Activated naive CD8-positive, alpha-beta T cell treated with anti-CD3 and anti-CD28 coated beads, Interleukin-2, amount 50 U/mL, for 24 hours (primary cell): ENCODE data around the gene NBAS.
"Not testable (repeated sequence)": the region's sequence is repeated elsewhere in the genome, so short reads cannot be mapped to it uniquely, and the experiment has no call there.

Experiments
- ATAC-seq: fragments of 150-1000 bp; cut with Tn5 transposase; one replicate; pipeline ENCODE4 v1.10.0; 2021
- DNase-seq: peaks from one replicate; pipeline ENCODE4 v3.0.0; 2021
- H3K27ac Mint-ChIP-seq: one replicate; pipeline ENCODE4 v1.8.0; 2021; ENCODE audit warnings: mild to moderate bottlenecking, mixed read lengths
- H3K27me3 Mint-ChIP-seq: one replicate; pipeline ENCODE4 v1.8.0; 2021; ENCODE audit warnings: mixed read lengths
- H3K36me3 Mint-ChIP-seq: one replicate; pipeline ENCODE4 v1.8.0; 2021; ENCODE audit warnings: low read depth, mixed read lengths
- H3K4me1 Mint-ChIP-seq: one replicate; pipeline ENCODE4 v1.8.0; 2021; ENCODE audit warnings: mixed read lengths
- H3K4me3 Mint-ChIP-seq: one replicate; pipeline ENCODE4 v1.8.0; 2021; ENCODE audit warnings: mild to moderate bottlenecking, moderate library complexity, mixed read lengths
- H3K9me3 Mint-ChIP-seq: one replicate; pipeline ENCODE4 v1.8.0; 2021; ENCODE audit warnings: mixed read lengths

NBAS gene

DNA sequence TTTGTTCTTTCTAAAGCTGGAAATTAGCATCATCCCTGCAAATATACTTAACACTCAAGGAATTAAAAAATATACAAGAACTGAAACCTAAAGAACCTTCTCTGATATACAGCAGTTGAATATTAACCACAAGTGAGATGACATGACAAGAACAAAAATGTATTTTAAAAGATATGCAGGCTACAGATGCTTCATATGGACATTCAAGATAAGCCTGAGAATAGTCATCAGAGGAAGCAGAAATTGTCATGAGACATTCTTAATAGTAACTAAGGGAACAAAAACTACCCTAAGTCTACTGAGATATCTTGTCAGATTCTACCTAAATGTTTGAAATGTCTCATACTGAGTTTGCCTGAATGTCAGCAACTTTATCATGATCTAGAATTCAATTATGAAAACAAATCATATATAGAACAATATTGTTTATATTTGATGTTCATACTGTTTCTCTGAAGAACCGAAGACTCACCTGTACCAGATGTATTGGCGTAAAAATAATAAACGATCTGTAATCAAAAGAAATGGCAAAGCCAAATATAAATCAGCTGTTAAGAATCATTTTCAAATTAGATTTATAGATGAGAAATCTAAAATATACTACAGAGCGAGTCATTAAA is 4.7 kb downstream of the NBAS start:
- Mint-ChIP-seq H3K27me3 (no peaks in the 10 kb centered on the region), H3K4me1 (peaks cover 23% of the 10 kb centered on the region), H3K9me3 (no peaks in the 10 kb centered on the region), H3K4me3 (no peak overlapping the region), H3K36me3 (peaks cover 10% of the 10 kb centered on the region), H3K27ac (no peak overlapping the region)
- no peak for DNase-seq
- no peak for ATAC-seq

DNA sequence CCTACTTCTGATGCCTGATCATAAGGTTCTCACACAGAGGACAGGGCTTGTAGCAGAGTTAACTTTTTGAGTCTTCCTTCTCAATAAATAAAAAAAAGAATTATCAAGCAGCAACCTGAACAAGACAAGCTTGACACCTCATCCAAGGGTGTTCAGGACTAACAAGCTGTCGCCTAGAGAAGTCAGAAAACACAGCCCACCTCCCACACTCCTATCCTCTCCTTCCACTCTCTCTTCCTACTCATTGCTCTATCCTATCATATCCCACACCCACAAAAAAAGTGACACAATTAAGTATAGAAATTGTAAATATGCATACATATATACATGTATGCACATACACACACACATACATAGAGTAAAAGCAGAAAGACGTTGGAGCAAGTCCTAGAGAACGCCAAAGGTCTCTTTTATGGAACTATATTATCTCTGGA is 5.4 kb downstream of the NBAS start:
- peaks cover 23% of the 10 kb centered on the region for H3K4me1 Mint-ChIP-seq
- ATAC-seq (no peak), DNase-seq (no peak)
- no peak overlapping the region for H3K27ac Mint-ChIP-seq
- no peaks in the 10 kb centered on the region for H3K27me3 Mint-ChIP-seq
- no peaks in the 10 kb centered on the region for H3K9me3 Mint-ChIP-seq
- no peak overlapping the region for H3K4me3 Mint-ChIP-seq
- peaks cover 10% of the 10 kb centered on the region for H3K36me3 Mint-ChIP-seq

DNA sequence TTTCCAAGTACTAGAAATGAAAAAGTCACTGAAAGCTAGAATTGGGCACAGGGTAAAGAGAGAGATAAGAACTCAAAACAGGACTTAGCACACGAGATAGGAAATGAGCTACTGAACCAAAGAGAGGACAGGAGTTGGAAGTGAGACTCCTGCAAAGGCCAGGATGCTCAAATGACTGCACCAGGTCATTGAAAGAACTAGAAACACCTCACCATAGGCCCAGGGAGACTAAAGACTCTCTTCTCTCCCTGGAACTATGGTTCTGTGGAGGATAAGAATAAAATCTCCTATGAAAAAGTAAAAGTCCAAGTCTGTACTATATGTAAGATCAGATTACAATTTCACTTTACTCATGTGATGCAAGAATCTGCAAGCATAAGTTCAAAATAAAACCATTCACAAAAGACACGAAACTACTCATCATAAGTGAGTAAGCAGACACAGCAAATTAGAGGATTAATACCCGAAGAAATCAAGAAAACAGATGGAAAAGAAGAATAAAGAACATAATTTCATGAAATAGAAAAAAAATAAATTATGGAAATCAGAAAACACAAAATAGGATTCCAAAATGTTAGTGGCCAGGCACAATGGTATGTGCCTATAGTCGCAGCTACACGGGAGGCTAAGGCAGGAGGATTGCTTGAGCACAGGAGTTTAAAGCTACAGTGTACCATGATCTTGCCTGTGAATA is 6.5 kb downstream of the NBAS start:
- Mint-ChIP-seq H3K4me1 (peaks cover 16% of the 10 kb centered on the region), H3K27ac (no peak overlapping the region), H3K36me3 (peaks cover 10% of the 10 kb centered on the region), H3K9me3 (no peaks in the 10 kb centered on the region), H3K27me3 (no peaks in the 10 kb centered on the region), H3K4me3 (no peak overlapping the region)
- no peak for ATAC-seq
- DNase-seq, result no peak

DNA sequence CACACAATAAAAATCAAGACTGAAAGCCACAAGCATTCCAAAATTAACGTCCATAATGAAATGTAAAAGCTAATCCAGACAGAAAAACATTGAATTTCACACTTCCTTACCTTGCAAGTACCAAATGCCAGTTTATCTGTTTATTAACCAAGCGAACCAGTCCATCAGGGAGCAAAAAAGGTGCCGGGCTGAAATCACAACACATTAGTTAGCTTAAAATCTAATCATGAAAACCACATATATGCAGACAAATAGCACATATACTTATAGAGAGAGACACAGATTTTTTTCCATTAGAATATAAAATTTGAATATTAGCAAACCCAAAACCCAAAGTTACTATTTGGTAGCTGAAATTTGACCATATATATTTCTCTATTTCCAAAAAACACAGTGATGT is 7.2 kb downstream of the NBAS start:
- H3K36me3 Mint-ChIP-seq, result peaks cover 14% of the 10 kb centered on the region

DNA sequence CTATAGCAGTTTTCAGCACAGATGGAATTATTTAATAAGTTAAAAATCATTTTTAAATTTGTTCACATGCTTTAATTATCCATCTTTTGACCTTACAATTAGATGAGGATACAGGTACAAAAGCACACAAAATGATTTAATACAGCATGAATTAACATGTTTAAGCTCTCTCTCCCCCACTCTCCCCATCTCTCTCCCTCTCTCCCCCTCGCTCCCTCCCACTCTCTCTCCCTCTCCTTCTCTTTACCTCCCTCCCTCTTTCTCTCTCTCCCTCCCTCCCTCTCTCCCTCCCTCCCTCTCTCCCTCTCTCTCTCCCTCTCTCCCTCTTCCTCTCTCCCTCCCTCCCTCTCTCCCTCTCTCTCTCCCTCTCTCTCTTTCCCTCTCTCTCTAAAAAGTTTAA is 7.6 kb downstream of the NBAS start:
- DNase-seq (no peak), ATAC-seq (no peak)
- Mint-ChIP-seq H3K9me3 (no peaks in the 10 kb centered on the region), H3K4me1 (peaks cover 7% of the 10 kb centered on the region), H3K4me3 (no peak overlapping the region), H3K27me3 (no peaks in the 10 kb centered on the region), H3K27ac (no peak overlapping the region), H3K36me3 (peaks cover 14% of the 10 kb centered on the region)

More for the DNA sequence above, 7.2 kb downstream of the NBAS start:
- DNase-seq (no peak), ATAC-seq (no peak)
- Mint-ChIP-seq H3K27ac (no peak overlapping the region), H3K4me1 (peaks cover 8% of the 10 kb centered on the region), H3K27me3 (no peaks in the 10 kb centered on the region), H3K4me3 (no peak overlapping the region), H3K9me3 (no peaks in the 10 kb centered on the region)

DNA sequence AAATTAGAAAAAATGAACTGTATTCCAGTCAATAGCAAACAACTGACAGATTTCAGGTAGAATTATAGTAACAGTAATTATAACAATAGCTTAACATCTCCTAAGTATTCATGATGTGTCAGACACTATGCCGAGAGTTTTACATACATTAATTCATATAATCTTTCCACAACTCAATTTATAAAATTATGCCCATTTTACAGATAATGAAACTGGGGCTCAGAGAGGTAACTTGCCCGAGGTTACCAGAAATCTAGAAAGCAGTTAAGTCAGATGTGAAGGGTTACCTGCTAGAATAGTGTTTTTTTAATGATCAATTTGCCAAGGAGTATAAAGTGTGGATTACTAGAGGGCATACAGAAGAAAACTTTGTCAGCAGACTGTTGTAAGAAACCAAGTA is 12.2 kb downstream of the NBAS start:
- Mint-ChIP-seq H3K9me3 (no peaks in the 10 kb centered on the region), H3K27ac (no peak overlapping the region), H3K4me1 (peaks cover 1% of the 10 kb centered on the region), H3K4me3 (no peak overlapping the region), H3K36me3 (peaks cover 11% of the 10 kb centered on the region), H3K27me3 (no peaks in the 10 kb centered on the region)
- no peak for ATAC-seq
- DNase-seq, result no peak

DNA sequence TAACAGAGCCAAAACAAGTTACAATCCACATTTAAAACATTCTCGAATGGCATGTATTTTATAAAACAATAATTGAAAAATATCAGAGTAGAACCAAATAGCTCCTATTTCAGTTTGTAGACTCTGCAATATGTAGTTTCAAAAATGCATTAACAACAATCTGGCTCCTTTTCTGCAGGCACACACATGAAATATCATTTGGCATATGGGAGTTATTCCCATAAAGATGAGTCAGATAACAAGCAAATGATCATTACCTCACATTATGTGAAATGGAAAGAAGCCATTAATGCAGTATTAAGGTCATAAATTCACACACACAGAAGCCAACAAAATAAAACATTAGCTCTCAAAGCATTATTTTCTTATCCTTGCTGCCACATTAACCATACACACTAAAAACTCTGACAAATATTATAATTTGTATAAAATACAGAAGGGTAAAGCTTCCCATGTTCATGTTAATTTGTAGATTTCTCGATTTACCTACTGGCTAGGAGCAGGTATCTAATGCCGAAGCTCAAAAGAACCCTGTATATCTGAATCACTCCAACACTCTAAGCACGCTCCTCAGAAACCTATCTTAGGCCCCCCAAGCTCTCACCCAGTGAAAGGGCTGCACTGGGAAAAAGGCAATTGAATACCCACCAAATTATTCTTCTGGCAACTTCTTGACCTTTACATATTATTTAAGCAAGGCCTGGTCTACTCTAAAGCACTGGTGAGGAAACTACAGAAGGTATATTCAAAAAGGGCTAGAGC is 13.8 kb downstream of the NBAS start:
- Mint-ChIP-seq H3K36me3 (peaks cover 8% of the 10 kb centered on the region), H3K4me3 (no peak overlapping the region), H3K9me3 (no peaks in the 10 kb centered on the region), H3K27ac (no peak overlapping the region), H3K4me1 (peaks cover 1% of the 10 kb centered on the region), H3K27me3 (no peaks in the 10 kb centered on the region)
- no peak for ATAC-seq
- DNase-seq, result no peak

DNA sequence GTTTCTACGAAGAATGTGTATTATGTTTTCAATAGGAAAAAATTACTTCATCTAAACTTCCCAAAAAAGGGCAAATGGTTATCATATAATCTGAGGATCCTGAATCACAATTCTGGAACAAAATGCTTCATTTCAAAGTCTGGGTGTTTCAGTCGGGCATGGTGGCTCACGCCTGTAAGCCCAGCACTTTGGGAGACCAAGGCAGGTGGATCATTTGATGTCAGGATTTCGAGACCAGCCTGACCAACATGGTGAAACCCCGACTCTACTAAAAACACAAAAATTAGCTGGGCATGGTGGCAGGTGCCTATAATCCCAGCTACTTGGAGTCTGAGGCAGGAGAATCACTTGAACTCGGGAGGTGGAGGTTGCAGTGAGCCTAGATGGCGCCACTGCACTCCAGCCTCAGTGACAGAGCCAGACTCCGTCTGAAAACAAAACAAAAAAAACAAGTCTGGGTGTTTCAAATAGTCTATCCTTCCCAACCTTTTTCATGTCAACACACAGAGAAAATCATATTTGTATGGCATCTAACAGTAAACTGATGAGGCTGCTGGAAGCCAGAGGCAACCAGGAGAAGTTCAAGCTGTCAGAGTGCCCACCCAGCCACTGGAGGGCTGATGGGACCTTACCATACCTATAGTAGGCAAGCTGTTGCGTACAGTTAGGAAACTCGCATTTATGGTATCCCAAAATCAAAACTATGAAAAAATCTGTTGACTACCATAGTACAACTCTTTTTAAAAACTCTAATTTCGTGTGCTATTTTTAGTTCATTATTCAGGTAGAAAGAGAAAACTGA is 14.6 kb downstream of the NBAS start:
- peaks cover 5% of the 10 kb centered on the region for H3K36me3 Mint-ChIP-seq
- no peak for DNase-seq
- H3K9me3 Mint-ChIP-seq, result no peaks in the 10 kb centered on the region
- no peak for ATAC-seq
- H3K4me3 Mint-ChIP-seq, result no peak overlapping the region
- H3K27me3 Mint-ChIP-seq, result no peaks in the 10 kb centered on the region
- H3K27ac Mint-ChIP-seq, result no peak overlapping the region
- H3K4me1 Mint-ChIP-seq, result peaks cover 1% of the 10 kb centered on the region

DNA sequence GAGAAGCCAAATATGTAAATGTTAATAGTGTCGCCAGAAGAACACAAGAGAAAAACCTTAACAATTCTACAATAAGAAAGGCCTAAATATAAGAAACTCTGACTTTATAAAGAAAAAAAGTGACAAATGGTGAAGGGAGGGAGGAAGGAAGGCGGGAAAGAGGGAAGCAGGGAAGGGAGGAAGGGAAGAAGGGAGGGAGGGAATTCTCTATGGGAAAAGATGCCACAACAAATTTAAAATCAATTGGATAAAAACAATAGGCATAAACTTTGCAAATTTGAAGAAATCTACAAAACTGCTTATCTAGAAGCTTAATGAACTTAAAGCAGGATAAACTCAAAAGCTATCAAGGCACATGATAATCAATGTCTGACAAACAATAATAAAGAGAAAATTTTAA is 16.9 kb downstream of the NBAS start:
- Mint-ChIP-seq H3K4me1 (peaks cover 7% of the 10 kb centered on the region), H3K27me3 (no peaks in the 10 kb centered on the region), H3K4me3 (no peak overlapping the region), H3K9me3 (no peaks in the 10 kb centered on the region), H3K27ac (no peak overlapping the region), H3K36me3 (peaks cover 4% of the 10 kb centered on the region)
- ATAC-seq (no peak), DNase-seq (no peak)

DNA sequence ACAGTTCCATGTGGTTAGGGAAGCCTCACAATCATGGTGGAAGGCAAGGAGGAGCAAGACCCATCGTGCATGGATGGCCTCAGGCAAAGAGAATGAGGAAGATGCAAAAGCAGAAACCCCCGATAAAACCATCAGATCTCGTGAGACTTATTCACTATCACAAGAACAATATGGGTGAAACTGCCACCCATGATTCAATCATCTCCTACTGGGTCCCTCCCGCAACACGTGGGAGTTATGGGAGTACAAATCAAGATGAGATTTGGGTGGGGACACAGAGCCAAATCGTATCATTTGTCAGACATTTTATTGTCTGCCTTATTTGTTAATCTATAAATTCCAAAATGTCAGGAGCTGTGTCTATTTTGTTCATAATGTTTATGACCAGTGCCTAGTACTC is 17.6 kb downstream of the NBAS start:
- no peak for DNase-seq
- Mint-ChIP-seq H3K4me3 (no peak overlapping the region), H3K27me3 (no peaks in the 10 kb centered on the region), H3K9me3 (no peaks in the 10 kb centered on the region), H3K36me3 (peaks cover 2% of the 10 kb centered on the region), H3K4me1 (peaks cover 7% of the 10 kb centered on the region), H3K27ac (no peak overlapping the region)
- ATAC-seq, result no peak

DNA sequence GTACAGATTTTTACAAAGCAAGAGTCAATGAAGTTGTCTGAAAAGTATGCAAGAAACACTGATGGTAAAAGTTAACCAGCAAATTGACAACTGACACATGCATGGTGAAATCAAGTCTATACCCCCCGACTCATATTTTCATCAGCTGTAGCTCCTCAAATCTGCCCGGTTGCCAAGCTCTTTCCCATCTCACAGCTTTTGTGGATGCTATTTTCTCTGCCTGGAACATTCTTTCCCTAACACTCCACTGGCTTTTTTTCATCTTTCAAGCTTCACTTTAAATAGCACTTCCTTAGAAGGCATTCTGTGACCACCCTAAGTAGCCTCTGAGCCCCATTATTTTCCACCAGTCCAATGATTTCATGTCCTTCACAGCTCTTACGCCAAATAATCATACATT is 18.1 kb downstream of the NBAS start:
- Mint-ChIP-seq H3K9me3 (no peaks in the 10 kb centered on the region), H3K36me3 (peaks cover 2% of the 10 kb centered on the region), H3K4me1 (peaks cover 7% of the 10 kb centered on the region), H3K4me3 (no peak overlapping the region), H3K27me3 (no peaks in the 10 kb centered on the region), H3K27ac (no peak overlapping the region)
- ATAC-seq (no peak), DNase-seq (no peak)

DNA sequence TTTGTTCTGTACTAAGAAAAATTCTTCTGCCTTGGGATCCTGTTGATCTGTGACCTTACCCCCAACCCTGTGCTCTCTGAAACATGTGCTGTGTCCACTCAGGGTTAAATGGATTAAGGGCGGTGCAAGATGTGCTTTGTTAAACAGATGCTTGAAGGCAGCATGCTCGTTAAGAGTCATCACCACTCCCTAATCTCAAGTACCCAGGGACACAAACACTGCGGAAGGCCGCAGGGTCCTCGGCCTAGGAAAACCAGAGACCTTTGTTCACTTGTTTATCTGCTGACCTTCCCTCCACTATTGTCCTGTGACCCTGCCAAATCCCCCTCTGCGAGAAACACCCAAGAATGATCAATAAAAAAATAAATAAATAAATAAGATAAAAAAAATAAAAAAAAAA is 18.9 kb downstream of the NBAS start:
- not testable (repeated sequence) for H3K36me3 Mint-ChIP-seq, ATAC-seq, H3K4me1 Mint-ChIP-seq, DNase-seq, H3K4me3 Mint-ChIP-seq, H3K9me3 Mint-ChIP-seq, H3K27me3 Mint-ChIP-seq, H3K27ac Mint-ChIP-seq

DNA sequence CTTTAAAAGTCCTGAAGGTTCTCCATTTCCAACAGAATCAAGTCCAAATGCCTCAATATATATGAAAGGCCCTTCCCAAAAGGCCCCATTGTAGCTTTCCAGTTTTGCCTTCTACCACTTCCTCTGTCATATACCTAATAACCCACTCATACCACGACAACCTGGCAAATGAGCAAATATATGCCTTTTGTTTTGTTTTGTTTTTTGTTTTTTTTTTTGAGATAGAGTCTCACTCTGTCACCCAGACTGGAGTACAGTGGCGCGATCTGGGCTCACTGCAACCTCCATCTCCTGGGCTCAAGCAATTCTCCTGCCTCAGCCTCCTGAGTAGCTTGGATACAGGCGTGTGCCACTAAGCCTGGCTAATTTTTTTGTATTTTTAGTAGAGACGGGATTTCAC is 20.6 kb downstream of the NBAS start:
- not testable (repeated sequence) for DNase-seq, H3K36me3 Mint-ChIP-seq, H3K27me3 Mint-ChIP-seq, H3K4me1 Mint-ChIP-seq, H3K4me3 Mint-ChIP-seq, ATAC-seq, H3K9me3 Mint-ChIP-seq
- H3K27ac Mint-ChIP-seq, result peak overlapping the region; percentile 17

DNA sequence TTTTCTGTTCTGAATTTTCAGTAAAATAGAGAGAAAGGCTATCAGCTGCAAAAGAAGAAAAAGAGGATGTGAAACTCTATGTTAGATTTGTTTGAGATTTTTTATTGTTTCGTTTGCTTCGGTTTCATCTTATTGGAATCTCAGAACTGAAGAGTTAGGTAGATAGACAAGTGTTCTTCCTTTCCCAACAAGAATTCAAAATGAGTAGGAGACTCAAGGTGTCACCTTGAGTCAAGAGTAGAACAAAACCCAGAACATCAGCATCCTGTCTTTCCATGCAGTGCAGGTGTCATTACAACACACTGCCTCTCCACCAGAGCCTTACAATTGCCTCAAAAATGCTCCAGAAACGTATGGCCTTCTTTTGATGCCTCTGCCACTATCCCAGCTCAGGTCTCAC is 21.1 kb downstream of the NBAS start:
- Mint-ChIP-seq H3K4me1 (peaks cover 9% of the 10 kb centered on the region), H3K27me3 (no peaks in the 10 kb centered on the region), H3K9me3 (no peaks in the 10 kb centered on the region), H3K4me3 (no peak overlapping the region), H3K36me3 (peaks cover 4% of the 10 kb centered on the region), H3K27ac (peak overlapping the region; percentile 17)
- no peak for DNase-seq
- no peak for ATAC-seq
